Mesendoderm (in vitro differentiated cells): ENCODE results near the gene ST6GALNAC6.

Experiments used
- DNase-seq: peaks from one replicate; pipeline ENCODE4 v3.0.0; 2013
- H2AK5ac ChIP-seq: 2 replicates; pipeline ENCODE4 v1.6.1; 2013; ENCODE audit warnings: low read length, inconsistent platforms
- H2BK120ac ChIP-seq: 2 replicates; pipeline ENCODE4 v1.6.1; 2013; ENCODE audit warnings: low read depth, mild to moderate bottlenecking, low read length, moderate library complexity, mixed read lengths
- H2BK15ac ChIP-seq: replicated peaks from 2 replicates; pipeline ENCODE4 v1.6.1; 2013; ENCODE audit warnings: low read depth, mild to moderate bottlenecking, moderate library complexity
- H2BK5ac ChIP-seq: 2 replicates; pipeline ENCODE4 v1.6.1; 2013; ENCODE audit warnings: low read length, inconsistent platforms
- H3K18ac ChIP-seq: 2 replicates; pipeline ENCODE4 v1.6.1; 2013; ENCODE audit warnings: mild to moderate bottlenecking, low read length, mixed read lengths
- H3K23ac ChIP-seq: one replicate; pipeline ENCODE4 v1.6.1; 2013; ENCODE audit warnings: low read length
- H3K27ac ChIP-seq: 2 replicates; pipeline ENCODE4 v1.5.1; 2013; ENCODE audit warnings: low read depth, mild to moderate bottlenecking, inconsistent platforms, low read length, moderate library complexity
- H3K27me3 ChIP-seq: 2 replicates; pipeline ENCODE4 v1.6.1; 2013; ENCODE audit warnings: low read length, control low read depth, mild to moderate bottlenecking, inconsistent platforms; ENCODE audit not compliant: insufficient read depth, poor library complexity
- H3K36me3 ChIP-seq: 2 replicates; pipeline ENCODE4 v1.6.1; 2013; ENCODE audit warnings: low read length, inconsistent platforms; ENCODE audit not compliant: control insufficient read depth, insufficient read depth
- H3K4ac ChIP-seq: one replicate; pipeline ENCODE4 v1.6.1; 2013; ENCODE audit warnings: low read depth, mild to moderate bottlenecking, low read length, moderate library complexity
- H3K4me1 ChIP-seq: 2 replicates; pipeline ENCODE4 v1.6.1; 2013; ENCODE audit warnings: low read depth, low read length, inconsistent platforms; ENCODE audit not compliant: control insufficient read depth
- H3K4me2 ChIP-seq: 2 replicates; pipeline ENCODE4 v1.6.1; 2013; ENCODE audit warnings: low read length
- H3K4me3 ChIP-seq: 2 replicates; pipeline ENCODE4 v1.5.1; 2013; ENCODE audit warnings: mild to moderate bottlenecking, low read length
- H3K56ac ChIP-seq: one replicate; pipeline ENCODE4 v1.6.1; 2013; ENCODE audit warnings: low read length
- H3K79me1 ChIP-seq: 2 replicates; pipeline ENCODE4 v1.6.1; 2013; ENCODE audit warnings: low read length, inconsistent platforms
- H3K79me2 ChIP-seq: 2 replicates; pipeline ENCODE4 v1.6.1; 2013; ENCODE audit warnings: mild to moderate bottlenecking, low read length; ENCODE audit not compliant: control insufficient read depth, insufficient read depth
- H3K9ac ChIP-seq: 2 replicates; pipeline ENCODE4 v1.6.1; 2013; ENCODE audit warnings: low read length, inconsistent platforms
- H4K5ac ChIP-seq: one replicate; pipeline ENCODE4 v1.6.1; 2013; ENCODE audit warnings: low read length
- H4K8ac ChIP-seq: one replicate; pipeline ENCODE4 v1.6.1; 2013; ENCODE audit warnings: low read depth, mild to moderate bottlenecking, control low read depth, low read length, moderate library complexity
- WGBS: extraction: QIAGEN DNeasy Blood & Tissue Kit; methylation state at CpG from one replicate; pipeline ENCODE4 v1.1.7; 2013; ENCODE audit warnings: low lambda C conversion rate, missing lambda C conversion rate; ENCODE audit not compliant: insufficient coverage; ENCODE audit errors: extremely low coverage; 5-methylcytosine and 5-hydroxymethylcytosine counted together

ST6GALNAC6 gene

DNA sequence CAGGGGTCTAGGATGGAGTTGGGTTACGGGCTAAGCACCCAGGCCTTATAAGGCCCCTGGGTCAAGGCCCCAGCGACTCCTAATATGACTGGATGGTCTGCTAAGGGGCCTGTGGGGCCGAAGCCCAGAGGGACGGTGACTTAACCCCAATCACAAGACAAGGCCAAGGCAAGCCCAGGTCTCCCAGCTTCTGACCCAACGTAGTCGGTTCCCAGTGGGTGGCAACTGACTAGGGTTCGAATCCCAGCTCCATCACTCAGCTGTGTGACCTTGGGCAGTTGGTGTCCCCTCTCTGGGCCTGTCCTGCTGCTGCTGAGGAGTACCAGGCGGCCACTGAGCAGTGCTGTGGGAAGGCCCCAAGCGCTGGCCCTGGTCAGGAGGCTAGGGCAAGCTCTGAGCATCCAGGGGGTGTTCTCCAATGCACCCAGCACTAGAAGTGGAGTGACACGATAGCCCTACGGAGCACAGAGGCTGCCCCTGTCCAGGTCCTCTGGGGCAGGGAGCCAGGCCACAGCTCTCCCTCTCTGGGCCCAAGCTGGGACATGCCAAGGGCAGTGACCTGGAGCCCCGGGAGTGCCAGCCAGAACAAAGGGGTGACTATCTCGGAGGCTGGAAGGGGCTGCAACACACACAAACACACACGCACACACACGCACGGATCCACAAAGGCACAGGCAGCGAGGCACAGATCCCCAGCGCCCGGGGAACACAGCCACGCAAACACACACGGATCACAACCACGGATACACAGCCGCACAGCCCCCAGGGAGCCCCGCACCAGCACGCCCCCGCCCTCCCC, 22.4 kb downstream of the ST6GALNAC6 start:
- no peak overlapping the region for H3K4ac ChIP-seq
- H3K79me1 ChIP-seq, result no peaks in the 10 kb centered on the region
- peak overlapping the region; percentile 95 for H3K56ac ChIP-seq
- DNase-seq, result no peak
- H3K4me3 ChIP-seq, result peak overlapping the region; percentile 26
- peak overlapping the region; percentile 38 for H2AK5ac ChIP-seq
- H2BK5ac ChIP-seq, result no peak overlapping the region
- no peak overlapping the region for H2BK15ac ChIP-seq
- no peaks in the 10 kb centered on the region for H3K27me3 ChIP-seq
- peak overlapping the region; percentile 87 for H3K9ac ChIP-seq
- H3K4me1 ChIP-seq, result no peaks in the 10 kb centered on the region
- WGBS, result no CpG with 5 or more reads among the region's 26 CpGs
- H4K8ac ChIP-seq, result peak overlapping the region; percentile 0
- H3K18ac ChIP-seq, result peak overlapping the region; percentile 54
- H2BK120ac ChIP-seq, result no peak overlapping the region
- H3K23ac ChIP-seq, result peak overlapping the region; percentile 98
- no peak overlapping the region for H4K5ac ChIP-seq
- no peaks in the 10 kb centered on the region for H3K79me2 ChIP-seq
- no peak overlapping the region for H3K27ac ChIP-seq
- H3K4me2 ChIP-seq, result peak overlapping the region; percentile 78
- H3K36me3 ChIP-seq, result no peaks in the 10 kb centered on the region

DNA sequence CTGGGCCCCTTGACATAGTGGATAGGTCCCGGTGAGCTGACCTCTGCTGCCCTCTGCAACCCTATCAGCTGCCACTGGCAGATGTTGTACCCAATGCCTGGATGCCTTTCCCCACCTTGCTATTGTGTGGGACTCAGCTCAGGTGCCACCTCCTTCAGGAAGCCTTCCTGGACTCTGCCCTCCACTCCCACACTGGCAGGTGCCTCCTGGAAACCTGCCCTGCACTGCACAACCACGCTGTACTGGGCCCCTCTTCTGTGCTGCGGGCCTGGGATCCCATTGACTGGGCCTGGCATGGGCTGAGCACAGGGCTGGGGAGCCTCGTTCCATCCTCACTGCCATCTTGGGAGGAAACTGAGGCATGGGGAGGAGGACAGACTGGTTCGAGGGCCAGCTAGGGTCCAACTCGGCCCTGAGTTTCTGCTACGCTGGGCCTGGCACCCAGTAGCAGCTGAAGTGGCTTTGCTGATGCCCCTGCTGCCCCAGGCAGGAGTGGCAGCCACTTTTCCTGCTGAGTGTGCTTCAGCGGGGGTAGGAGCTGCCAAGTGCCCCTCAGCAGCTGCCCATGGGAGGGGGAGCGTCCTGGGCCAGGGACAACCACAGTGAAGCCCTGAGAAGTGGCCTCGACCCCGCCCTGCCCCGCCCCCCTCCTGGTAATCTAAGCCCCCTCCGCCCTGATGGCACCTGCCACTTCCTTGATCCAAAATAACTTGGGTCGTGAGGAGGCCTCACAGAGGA, 23.2 kb downstream of the ST6GALNAC6 start:
- no CpG with 5 or more reads among the region's 14 CpGs for WGBS
- Histone ChIP-seq H3K27ac (no peak overlapping the region), H3K56ac (no peak overlapping the region), H2BK5ac (no peak overlapping the region), H3K4me1 (no peaks in the 10 kb centered on the region), H3K9ac (no peak overlapping the region), H3K27me3 (no peaks in the 10 kb centered on the region), H2BK120ac (no peak overlapping the region), H2BK15ac (no peak overlapping the region), H3K18ac (no peak overlapping the region), H3K79me1 (no peaks in the 10 kb centered on the region), H4K8ac (no peak overlapping the region), H3K23ac (no peak overlapping the region), H3K4ac (no peak overlapping the region), H3K79me2 (no peaks in the 10 kb centered on the region), H4K5ac (no peak overlapping the region), H2AK5ac (no peak overlapping the region), H3K36me3 (no peaks in the 10 kb centered on the region), H3K4me2 (no peak overlapping the region), H3K4me3 (no peak overlapping the region)
- no peak for DNase-seq

DNA sequence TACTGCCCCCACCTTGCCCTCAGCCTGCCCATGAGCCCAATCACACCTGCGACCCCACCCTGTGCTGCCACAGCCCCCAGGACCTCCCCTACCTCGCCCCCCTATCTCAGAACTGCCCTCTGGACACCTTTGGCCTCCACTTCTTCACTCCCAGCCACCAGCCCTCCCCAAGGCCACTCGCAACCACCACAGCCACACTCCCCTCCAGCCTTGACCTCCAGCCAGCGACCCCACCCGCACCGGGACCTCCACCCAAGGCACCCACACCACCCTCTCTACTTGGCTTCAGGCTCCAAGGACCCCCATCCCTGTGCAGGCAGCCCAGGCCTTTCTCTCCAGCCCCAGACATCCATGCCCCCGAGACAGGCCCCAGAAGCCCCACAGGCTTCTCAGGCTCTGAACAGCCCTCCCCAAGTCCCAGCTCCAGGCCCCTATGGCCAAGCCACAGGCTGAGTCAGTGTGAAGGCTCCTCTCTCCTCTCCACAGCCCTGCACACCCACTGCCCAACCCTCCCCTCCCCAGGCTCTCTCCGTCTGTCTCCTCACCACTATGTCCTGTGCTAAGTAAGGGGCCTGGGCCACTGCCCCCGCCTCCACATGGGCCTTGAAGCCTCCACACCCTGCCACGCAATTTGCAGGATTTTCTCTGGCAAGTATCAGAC, 24.0 kb downstream of the ST6GALNAC6 start:
- Histone ChIP-seq H3K56ac (peak overlapping the region; percentile 15), H3K79me2 (no peaks in the 10 kb centered on the region), H3K4me1 (no peaks in the 10 kb centered on the region), H3K4me3 (no peak overlapping the region), H3K9ac (no peak overlapping the region), H4K5ac (no peak overlapping the region), H3K23ac (no peak overlapping the region), H4K8ac (no peak overlapping the region), H2BK5ac (no peak overlapping the region), H3K18ac (no peak overlapping the region), H3K4me2 (no peak overlapping the region), H3K4ac (no peak overlapping the region), H2BK15ac (no peak overlapping the region), H3K27me3 (no peaks in the 10 kb centered on the region), H3K36me3 (peaks cover 2% of the 10 kb centered on the region), H3K79me1 (no peaks in the 10 kb centered on the region), H2BK120ac (no peak overlapping the region), H2AK5ac (no peak overlapping the region), H3K27ac (no peak overlapping the region)
- no peak for DNase-seq
- no CpG with 5 or more reads among the region's 10 CpGs for WGBS

GRCh38 chr9:127874301-127875221, 24.8 kb downstream of the ST6GALNAC6 start:
- DNase-seq, result no peak
- H2BK120ac ChIP-seq, result no peak overlapping the region
- no peak overlapping the region for H4K5ac ChIP-seq
- H3K79me2 ChIP-seq, result no peaks in the 10 kb centered on the region
- WGBS, result no CpG with 5 or more reads among the region's 19 CpGs
- H3K4me3 ChIP-seq, result no peak overlapping the region
- no peak overlapping the region for H3K23ac ChIP-seq
- no peak overlapping the region for H2BK5ac ChIP-seq
- H3K4me1 ChIP-seq, result no peaks in the 10 kb centered on the region
- H2BK15ac ChIP-seq, result no peak overlapping the region
- H3K18ac ChIP-seq, result no peak overlapping the region
- peaks cover 2% of the 10 kb centered on the region for H3K36me3 ChIP-seq
- no peaks in the 10 kb centered on the region for H3K27me3 ChIP-seq
- H4K8ac ChIP-seq, result no peak overlapping the region
- no peaks in the 10 kb centered on the region for H3K79me1 ChIP-seq
- H3K56ac ChIP-seq, result no peak overlapping the region
- no peak overlapping the region for H3K9ac ChIP-seq
- H3K27ac ChIP-seq, result no peak overlapping the region
- H3K4ac ChIP-seq, result no peak overlapping the region
- no peak overlapping the region for H3K4me2 ChIP-seq
- no peak overlapping the region for H2AK5ac ChIP-seq

DNA sequence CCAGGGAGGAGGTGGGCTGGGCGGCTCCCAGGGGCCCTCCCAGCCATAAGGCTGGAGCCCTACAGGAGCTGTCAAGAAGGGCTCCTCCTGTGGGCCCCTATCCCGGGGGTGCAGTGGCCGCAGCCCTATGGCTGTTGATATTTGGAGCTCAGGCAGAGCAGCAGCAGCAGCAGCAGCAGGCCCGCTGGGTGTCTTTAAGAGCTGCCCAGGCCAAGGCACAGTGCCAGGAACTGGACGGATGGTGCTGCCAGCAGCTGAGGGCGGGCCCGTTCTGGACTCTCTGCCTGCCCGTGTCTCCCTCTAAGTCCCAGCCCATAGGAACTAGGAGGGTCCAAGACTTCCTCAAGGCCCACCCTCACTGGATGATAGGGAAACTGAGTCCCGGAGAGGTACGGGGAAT, 25.5 kb downstream of the ST6GALNAC6 start:
- Histone ChIP-seq H3K56ac (no peak overlapping the region), H3K27me3 (no peaks in the 10 kb centered on the region), H3K79me2 (no peaks in the 10 kb centered on the region), H3K27ac (no peak overlapping the region), H3K36me3 (peaks cover 2% of the 10 kb centered on the region), H3K9ac (no peak overlapping the region), H2AK5ac (no peak overlapping the region), H2BK15ac (no peak overlapping the region), H3K4ac (no peak overlapping the region), H3K79me1 (no peaks in the 10 kb centered on the region), H3K4me1 (no peaks in the 10 kb centered on the region), H3K23ac (no peak overlapping the region), H3K4me2 (no peak overlapping the region), H2BK120ac (no peak overlapping the region), H4K5ac (no peak overlapping the region), H3K18ac (no peak overlapping the region), H4K8ac (no peak overlapping the region), H3K4me3 (no peak overlapping the region), H2BK5ac (no peak overlapping the region)
- no peak for DNase-seq
- no CpG with 5 or more reads among the region's 10 CpGs for WGBS
